Fibroblast of pulmonary artery (primary cell): ENCODE measurements around the gene CPEB3.

ENCODE experiments used
- DNase-seq: peaks from one replicate; pipeline ENCODE4 v3.0.0-alpha.2; 2010; ENCODE audit warnings: low read depth
- H3K4me3 ChIP-seq: replicated peaks from 2 replicates; pipeline ENCODE4 v1.5.1; 2011; ENCODE audit warnings: low read depth, mild to moderate bottlenecking, control low read depth, low read length, moderate library complexity
- CTCF ChIP-seq: IDR thresholded peaks from 2 replicates; pipeline ENCODE4 v1.5.1; 2011; ENCODE audit warnings: mild to moderate bottlenecking, control low read depth, low read length, inconsistent platforms; ENCODE audit errors: missing control alignments

CPEB3 gene

GRCh38 chr10:92291616-92291865 is 663 bp upstream of the CPEB3 start:
- no peak for TF ChIP-seq CTCF
- H3K4me3 ChIP-seq: peak overlapping the region; percentile 94
- no peak for DNase-seq

- peak; percentile 50 for DNase-seq
- H3K4me3 ChIP-seq: peak overlapping the region; percentile 94
- no peak for TF ChIP-seq CTCF
Observed at GRCh38 chr10:92290076-92290836, 622 bp downstream of the CPEB3 start.

GRCh38 chr10:92284112-92284704 is 6.7 kb downstream of the CPEB3 start:
- TF ChIP-seq CTCF: no peak
- H3K4me3 ChIP-seq: no peak overlapping the region
- peak; percentile 47 for DNase-seq

GRCh38 chr10:92278996-92279696 is 11.7 kb downstream of the CPEB3 start:
- no peak overlapping the region for H3K4me3 ChIP-seq
- no peak for TF ChIP-seq CTCF
- DNase-seq: peak; percentile 19

GRCh38 chr10:92274071-92274470 is 16.8 kb downstream of the CPEB3 start:
- H3K4me3 ChIP-seq: no peak overlapping the region
- TF ChIP-seq CTCF: no peak
- no peak for DNase-seq

GRCh38 chr10:92268748-92269147 is 22.1 kb downstream of the CPEB3 start:
- no peak for TF ChIP-seq CTCF
- no peak overlapping the region for H3K4me3 ChIP-seq
- no peak for DNase-seq

GRCh38 chr10:92267343-92267742 is 23.5 kb downstream of the CPEB3 start:
- H3K4me3 ChIP-seq: no peak overlapping the region
- DNase-seq: no peak
- TF ChIP-seq CTCF: no peak
